Parathyroid adenoma (tissue), 2 donors: ENCODE results near the gene ABTB1.

Experiments
- H2AFZ ChIP-seq: fragments of 300-600 bp; sonication (generic); one replicate; pipeline ENCODE4 v1.7.0; 2017; ENCODE audit warnings: antibody characterized with exemption, mild to moderate bottlenecking
- H3K27ac ChIP-seq: fragments of 300-600 bp; sonication (generic); one replicate; pipeline ENCODE4 v1.7.0; 2017
- H3K27me3 ChIP-seq: fragments of 300-600 bp; sonication (generic); one replicate; pipeline ENCODE4 v1.7.0; 2017; ENCODE audit warnings: low read length; ENCODE audit not compliant: control insufficient read depth, insufficient read depth
- H3K36me3 ChIP-seq: fragments of 300-600 bp; sonication (generic); one replicate; pipeline ENCODE4 v1.7.0; 2017; ENCODE audit warnings: low read length; ENCODE audit not compliant: control insufficient read depth, insufficient read depth
- H3K4me1 ChIP-seq: fragments of 300-600 bp; sonication (generic); one replicate; pipeline ENCODE4 v1.7.0; 2017; ENCODE audit warnings: control low read depth
- H3K4me2 ChIP-seq: fragments of 300-600 bp; sonication (generic); one replicate; pipeline ENCODE4 v1.7.0; 2017; ENCODE audit warnings: low read length
- H3K4me3 ChIP-seq: fragments of 300-600 bp; sonication (generic); one replicate; pipeline ENCODE4 v1.7.0; 2017; ENCODE audit warnings: low read depth, low read length
- H3K79me2 ChIP-seq: fragments of 300-600 bp; sonication (generic); one replicate; pipeline ENCODE4 v1.7.0; 2017; ENCODE audit warnings: control low read depth
- H3K9ac ChIP-seq: fragments of 300-600 bp; sonication (generic); one replicate; pipeline ENCODE4 v1.7.0; 2017; ENCODE audit warnings: mild to moderate bottlenecking
- H3K9me3 ChIP-seq: fragments of 300-600 bp; sonication (generic); one replicate; pipeline ENCODE4 v1.7.0; 2017; ENCODE audit warnings: low read length; ENCODE audit not compliant: control insufficient read depth
- TF ChIP-seq, protein P1 (sequence below): fragments of 300-600 bp; sonication (generic); IDR thresholded peaks from one replicate; pipeline ENCODE4 v1.7.0; 2017; ENCODE audit warnings: antibody characterized with exemption, mild to moderate bottlenecking
- donor health status: primary hyperparathyroidism.

The ABTB1 gene

DNA sequence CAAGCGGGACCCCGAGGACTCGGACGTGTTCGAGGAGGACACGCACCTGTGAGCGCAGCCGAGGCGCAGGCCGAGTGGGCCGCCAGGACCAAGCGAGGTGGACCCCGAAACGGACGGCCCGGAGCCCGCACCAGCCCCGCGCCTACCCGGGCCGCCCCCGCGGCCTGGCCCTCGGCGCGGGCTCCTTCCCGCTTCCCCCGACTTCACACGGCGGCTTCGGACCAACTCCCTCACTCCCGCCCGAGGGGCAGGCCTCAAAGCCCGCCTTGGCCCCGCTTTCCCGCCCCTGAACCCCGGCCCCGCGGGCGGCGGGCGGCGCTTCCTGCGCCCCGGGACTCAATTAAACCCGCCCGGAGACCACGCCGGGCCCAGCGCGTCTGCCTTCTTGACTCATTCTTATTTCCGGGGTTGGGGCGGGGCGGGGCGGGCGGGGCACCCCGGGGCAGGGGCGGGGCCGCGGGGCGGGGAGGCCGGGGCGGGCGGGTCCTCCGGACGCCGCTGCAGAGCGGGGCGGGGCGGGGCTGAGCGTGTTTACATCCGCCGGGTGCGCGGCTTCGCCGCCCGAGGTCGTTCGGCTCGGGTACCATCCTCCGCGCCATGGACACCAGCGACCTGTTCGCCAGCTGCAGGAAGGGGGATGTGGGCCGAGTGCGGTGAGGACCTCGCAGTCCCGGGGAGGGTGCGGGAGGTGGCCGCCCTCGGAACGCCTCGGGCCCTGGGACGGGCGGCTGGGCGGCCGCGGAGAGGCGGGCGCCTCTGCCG lies at the start of gene ABTB1:
TSS of gene ABTB1 (plus strand) at position 524 of the 762 bp plus-strand sequence. CDS start at position 598, 74 bp downstream.
- peak within 1 kb of the TSS; percentile 99 for H2AFZ ChIP-seq
- H3K9me3 ChIP-seq, result no peaks in the 10 kb centered on the region
- H3K4me3 ChIP-seq, result peak within 1 kb of the TSS; percentile 62
- H3K36me3 ChIP-seq, result no peaks in the 10 kb centered on the region
- peak within 1 kb of the TSS; percentile 87 for H3K4me2 ChIP-seq
- peaks cover 3% of the 10 kb centered on the region for H3K4me1 ChIP-seq
- H3K79me2 ChIP-seq, result no peaks in the 10 kb centered on the region
- H3K9ac ChIP-seq, result peak within 1 kb of the TSS; percentile 67
- TF ChIP-seq, protein P1, sequence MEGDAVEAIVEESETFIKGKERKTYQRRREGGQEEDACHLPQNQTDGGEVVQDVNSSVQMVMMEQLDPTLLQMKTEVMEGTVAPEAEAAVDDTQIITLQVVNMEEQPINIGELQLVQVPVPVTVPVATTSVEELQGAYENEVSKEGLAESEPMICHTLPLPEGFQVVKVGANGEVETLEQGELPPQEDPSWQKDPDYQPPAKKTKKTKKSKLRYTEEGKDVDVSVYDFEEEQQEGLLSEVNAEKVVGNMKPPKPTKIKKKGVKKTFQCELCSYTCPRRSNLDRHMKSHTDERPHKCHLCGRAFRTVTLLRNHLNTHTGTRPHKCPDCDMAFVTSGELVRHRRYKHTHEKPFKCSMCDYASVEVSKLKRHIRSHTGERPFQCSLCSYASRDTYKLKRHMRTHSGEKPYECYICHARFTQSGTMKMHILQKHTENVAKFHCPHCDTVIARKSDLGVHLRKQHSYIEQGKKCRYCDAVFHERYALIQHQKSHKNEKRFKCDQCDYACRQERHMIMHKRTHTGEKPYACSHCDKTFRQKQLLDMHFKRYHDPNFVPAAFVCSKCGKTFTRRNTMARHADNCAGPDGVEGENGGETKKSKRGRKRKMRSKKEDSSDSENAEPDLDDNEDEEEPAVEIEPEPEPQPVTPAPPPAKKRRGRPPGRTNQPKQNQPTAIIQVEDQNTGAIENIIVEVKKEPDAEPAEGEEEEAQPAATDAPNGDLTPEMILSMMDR, result no peak
- H3K27ac ChIP-seq, result peak within 1 kb of the TSS; percentile 51
- no peaks in the 10 kb centered on the region for H3K27me3 ChIP-seq

DNA sequence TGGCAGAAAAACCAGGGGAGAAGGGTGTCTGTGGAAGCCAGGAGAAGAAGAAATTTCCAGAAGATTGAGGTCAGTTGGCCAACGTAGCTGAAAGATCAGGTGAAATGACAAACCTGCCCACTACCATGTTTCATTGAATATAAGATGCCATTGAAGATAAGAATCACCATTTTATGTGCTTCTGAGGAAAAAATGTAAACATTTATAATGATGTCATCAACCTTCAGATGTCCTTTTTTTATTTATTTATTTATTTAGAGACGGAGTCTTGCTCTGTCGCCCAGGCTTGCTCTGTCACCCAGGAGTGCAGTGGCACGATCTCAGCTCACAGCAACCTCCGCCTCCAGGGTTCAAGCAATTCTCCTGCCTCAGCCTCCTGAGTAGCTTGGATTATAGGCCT lies 48.7 kb upstream of the ABTB1 start:
- no peaks in the 10 kb centered on the region for H3K4me1 ChIP-seq
- no peaks in the 10 kb centered on the region for H3K79me2 ChIP-seq
- H3K27ac ChIP-seq, result no peak overlapping the region
- H3K9me3 ChIP-seq, result no peaks in the 10 kb centered on the region
- no peaks in the 10 kb centered on the region for H3K27me3 ChIP-seq
- H3K4me3 ChIP-seq, result no peak overlapping the region
- H3K9ac ChIP-seq, result no peak overlapping the region
- no peak overlapping the region for H2AFZ ChIP-seq
- H3K36me3 ChIP-seq, result no peaks in the 10 kb centered on the region
- H3K4me2 ChIP-seq, result no peak overlapping the region
- TF ChIP-seq, protein P1, result no peak

DNA sequence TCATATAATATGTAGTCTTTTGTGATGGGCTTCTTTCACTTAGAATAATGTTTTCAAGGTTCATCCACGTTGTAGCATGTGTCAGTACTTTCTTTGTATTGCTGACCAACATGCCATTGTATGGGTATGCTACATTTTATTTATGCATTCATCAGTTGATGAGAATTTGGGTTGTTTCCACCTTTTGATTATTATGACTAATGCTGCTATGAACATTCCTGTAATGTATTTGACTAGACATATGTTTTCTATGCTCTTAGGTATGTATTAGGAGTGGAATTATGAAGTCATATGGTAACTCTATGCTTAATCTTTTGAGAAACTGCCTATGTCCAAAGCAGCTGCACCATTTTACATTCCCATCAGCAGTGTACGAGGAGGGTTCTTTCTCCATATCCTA lies 46.9 kb upstream of the ABTB1 start:
- TF ChIP-seq, protein P1, result no peak
- Histone ChIP-seq H3K4me3 (no peak overlapping the region), H2AFZ (no peak overlapping the region), H3K27ac (no peak overlapping the region), H3K27me3 (no peaks in the 10 kb centered on the region), H3K9me3 (no peaks in the 10 kb centered on the region), H3K9ac (no peak overlapping the region), H3K4me2 (no peak overlapping the region), H3K36me3 (no peaks in the 10 kb centered on the region), H3K79me2 (no peaks in the 10 kb centered on the region), H3K4me1 (no peaks in the 10 kb centered on the region)

DNA sequence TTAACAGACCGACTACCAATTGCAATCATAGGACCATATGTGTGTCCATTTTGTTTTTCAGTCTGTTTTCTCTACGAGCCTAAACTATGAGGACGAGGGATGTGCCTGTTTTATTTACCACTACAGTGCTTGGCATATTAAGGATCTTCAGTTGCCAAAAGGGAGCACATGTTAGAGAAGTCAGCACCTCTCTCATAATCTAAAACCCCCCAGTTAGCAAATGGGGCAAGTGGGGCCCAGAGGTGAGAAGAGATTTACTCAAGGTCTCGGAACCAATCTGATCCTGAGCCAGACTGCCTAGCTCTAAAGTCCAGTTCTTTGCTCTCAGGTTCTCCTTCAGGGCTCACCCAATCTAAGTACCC lies 44.3 kb upstream of the ABTB1 start:
- H2AFZ ChIP-seq, result peak overlapping the region; percentile 38
- no peak overlapping the region for H3K9ac ChIP-seq
- no peaks in the 10 kb centered on the region for H3K27me3 ChIP-seq
- no peaks in the 10 kb centered on the region for H3K9me3 ChIP-seq
- peaks cover 9% of the 10 kb centered on the region for H3K4me1 ChIP-seq
- H3K36me3 ChIP-seq, result no peaks in the 10 kb centered on the region
- no peaks in the 10 kb centered on the region for H3K79me2 ChIP-seq
- H3K27ac ChIP-seq, result no peak overlapping the region
- peak overlapping the region; percentile 60 for H3K4me2 ChIP-seq
- H3K4me3 ChIP-seq, result peak overlapping the region; percentile 28
- TF ChIP-seq, protein P1, result no peak
